ENCODE measurements around the gene OSBPL6.
"Not testable (repeated sequence)": the region's sequence is repeated elsewhere in the genome, so short reads cannot be mapped to it uniquely, and the experiment has no call there.

Gene OSBPL6

DNA sequence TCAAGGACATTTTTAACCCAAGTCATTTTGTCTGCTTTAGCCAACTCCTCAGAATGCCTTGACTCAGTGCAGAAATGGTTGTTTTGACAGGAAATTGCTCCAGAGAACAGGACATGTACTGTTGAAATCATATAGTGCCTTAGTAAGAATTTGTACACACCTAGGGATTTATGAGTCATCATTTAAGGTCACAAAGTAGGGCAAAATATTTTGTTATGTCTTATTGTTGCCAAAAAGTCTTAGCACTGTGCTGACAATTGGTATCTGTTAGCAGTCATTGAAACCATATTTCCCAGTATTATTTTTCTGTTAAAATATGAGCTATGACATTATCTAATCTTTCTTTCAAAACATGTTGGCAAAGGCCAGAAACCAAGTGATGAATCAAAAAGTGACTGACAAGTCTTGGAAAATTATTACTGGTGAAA lies 104.5 kb downstream of the OSBPL6 start:
- no peaks in the 10 kb centered on the region for H3K9me3 ChIP-seq (ENCODE audit: control insufficient read depth, low read length)
- no peaks in the 10 kb centered on the region for H3K36me3 ChIP-seq (ENCODE audit: control insufficient read depth, insufficient read depth, low read length)
- no peak overlapping the region for H3K9ac ChIP-seq (ENCODE audit: low read length)
- H3K4me3 ChIP-seq (ENCODE audit: low read length) = no peak overlapping the region
- H3K4me1 ChIP-seq (ENCODE audit: control insufficient read depth, insufficient read depth, low read length) = no peaks in the 10 kb centered on the region
- H3K27me3 ChIP-seq (ENCODE audit: control insufficient read depth, insufficient read depth, low read length) = no peaks in the 10 kb centered on the region

DNA sequence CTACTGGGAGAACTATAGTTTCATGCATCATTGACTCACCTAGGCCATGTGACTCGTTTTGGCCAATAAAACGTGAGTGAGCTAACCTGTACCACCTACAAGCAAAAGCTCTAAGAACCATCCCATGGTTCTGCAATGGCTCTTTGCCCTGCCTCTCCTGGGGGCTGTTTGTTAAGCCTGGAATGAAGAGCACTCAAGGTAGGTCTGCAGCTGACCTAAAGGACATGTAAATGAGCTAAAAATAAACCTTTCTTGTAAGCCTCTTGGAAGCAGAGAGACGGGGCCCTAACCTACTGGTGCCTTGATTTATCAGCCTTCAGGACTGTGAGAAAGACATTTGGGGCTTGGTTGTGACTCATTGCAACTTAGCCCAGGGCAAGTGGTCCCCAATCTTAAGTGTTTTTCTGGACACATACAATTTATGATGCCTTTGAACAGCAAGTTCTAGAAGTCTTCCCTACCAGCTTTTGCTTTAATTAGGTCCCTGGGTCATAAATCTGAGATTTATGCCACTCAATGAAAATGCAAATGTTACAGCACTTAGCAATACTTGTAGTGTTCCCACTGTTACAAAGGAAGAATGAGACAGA lies 107.4 kb downstream of the OSBPL6 start:
- Histone ChIP-seq H3K4me3 (ENCODE audit: low read length) (no peak overlapping the region), H3K9ac (ENCODE audit: low read length) (no peak overlapping the region), H3K27me3 (ENCODE audit: control insufficient read depth, insufficient read depth, low read length) (no peaks in the 10 kb centered on the region), H3K4me1 (ENCODE audit: control insufficient read depth, insufficient read depth, low read length) (no peaks in the 10 kb centered on the region), H3K9me3 (ENCODE audit: control insufficient read depth, low read length) (no peaks in the 10 kb centered on the region), H3K36me3 (ENCODE audit: control insufficient read depth, insufficient read depth, low read length) (no peaks in the 10 kb centered on the region)

DNA sequence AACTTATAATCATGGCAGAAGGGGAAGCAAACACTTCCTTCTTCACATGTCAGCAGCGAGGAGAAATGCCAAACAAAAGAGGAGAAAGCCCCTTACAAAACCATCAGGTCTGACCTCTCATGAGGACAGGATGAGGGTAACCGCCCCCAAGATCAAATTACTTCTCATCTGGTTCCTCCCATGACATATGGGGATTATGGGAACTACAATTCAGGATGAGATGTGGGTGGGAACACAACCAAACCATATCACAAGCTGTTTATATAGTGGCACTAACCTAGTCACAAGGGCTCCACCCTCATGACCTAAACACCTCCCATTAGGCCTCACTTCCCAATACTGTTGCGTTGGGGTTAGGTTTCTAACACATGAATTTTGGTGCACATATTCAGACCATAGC lies 110.0 kb downstream of the OSBPL6 start:
- no peak overlapping the region for H3K9ac ChIP-seq (ENCODE audit: low read length)
- H3K4me3 ChIP-seq (ENCODE audit: low read length) = no peak overlapping the region
- no peaks in the 10 kb centered on the region for H3K9me3 ChIP-seq (ENCODE audit: control insufficient read depth, low read length)
- H3K4me1 ChIP-seq (ENCODE audit: control insufficient read depth, insufficient read depth, low read length) = no peaks in the 10 kb centered on the region
- no peaks in the 10 kb centered on the region for H3K36me3 ChIP-seq (ENCODE audit: control insufficient read depth, insufficient read depth, low read length)
- H3K27me3 ChIP-seq (ENCODE audit: control insufficient read depth, insufficient read depth, low read length) = no peaks in the 10 kb centered on the region

DNA sequence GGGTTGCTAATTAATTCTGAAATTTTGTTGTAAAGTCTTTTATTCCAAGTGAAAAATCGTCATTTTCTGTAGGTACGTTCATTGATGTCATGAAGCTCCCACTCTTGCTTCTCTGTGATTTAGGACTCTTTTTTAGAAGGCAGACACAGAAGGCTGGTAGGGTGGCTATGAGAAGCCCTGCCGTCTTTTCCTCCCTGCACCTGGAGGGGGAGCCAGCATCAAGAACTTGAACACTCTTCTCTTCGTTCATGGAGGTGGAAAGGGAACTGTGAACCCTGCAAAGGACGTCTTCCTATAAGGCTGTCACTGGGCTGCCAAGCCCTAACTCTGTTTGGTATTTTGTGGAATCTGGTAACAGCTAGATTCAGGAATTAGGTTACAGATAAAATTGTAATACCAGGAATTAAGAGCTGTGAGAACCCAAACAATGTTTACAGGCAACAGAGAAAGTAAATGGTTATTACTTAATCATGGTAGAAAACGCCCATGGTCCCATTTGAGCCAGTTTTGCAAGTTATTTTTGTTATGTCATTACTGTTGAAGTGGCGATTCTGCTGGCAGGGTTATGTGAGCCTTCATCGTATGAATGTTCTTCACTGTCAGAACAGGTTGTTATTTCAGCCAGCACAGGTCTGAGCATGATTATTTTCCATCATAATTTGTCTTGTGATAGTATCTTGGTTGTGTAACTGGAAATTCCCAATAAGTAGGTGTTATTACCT lies 112.2 kb downstream of the OSBPL6 start:
- Histone ChIP-seq H3K9me3 (ENCODE audit: control insufficient read depth, low read length) (no peaks in the 10 kb centered on the region), H3K4me1 (ENCODE audit: control insufficient read depth, insufficient read depth, low read length) (no peaks in the 10 kb centered on the region), H3K27me3 (ENCODE audit: control insufficient read depth, insufficient read depth, low read length) (no peaks in the 10 kb centered on the region), H3K36me3 (ENCODE audit: control insufficient read depth, insufficient read depth, low read length) (no peaks in the 10 kb centered on the region), H3K4me3 (ENCODE audit: low read length) (no peak overlapping the region), H3K9ac (ENCODE audit: low read length) (no peak overlapping the region)

DNA sequence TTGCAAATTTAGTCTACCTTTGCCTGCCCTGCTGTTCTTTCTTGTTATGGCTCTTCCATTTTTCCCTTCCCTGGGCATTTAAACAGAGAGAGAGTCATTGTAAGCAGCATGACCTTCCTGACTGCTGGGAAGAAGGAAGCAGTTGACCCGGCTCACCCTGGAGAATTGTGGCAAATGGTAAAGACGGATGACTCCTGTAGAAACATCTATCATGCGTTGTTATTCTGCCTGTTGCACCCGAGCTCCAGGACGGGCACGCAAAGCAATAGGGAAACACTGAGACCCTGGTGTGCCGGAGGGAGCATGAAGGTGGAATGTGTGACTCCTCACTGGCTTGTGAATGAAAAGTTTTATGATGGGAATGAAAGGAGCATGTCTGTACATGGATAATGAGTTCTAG lies 113.3 kb downstream of the OSBPL6 start:
- Histone ChIP-seq H3K27me3 (ENCODE audit: control insufficient read depth, insufficient read depth, low read length) (no peaks in the 10 kb centered on the region), H3K9ac (ENCODE audit: low read length) (no peak overlapping the region), H3K4me1 (ENCODE audit: control insufficient read depth, insufficient read depth, low read length) (no peaks in the 10 kb centered on the region), H3K9me3 (ENCODE audit: control insufficient read depth, low read length) (no peaks in the 10 kb centered on the region), H3K4me3 (ENCODE audit: low read length) (no peak overlapping the region), H3K36me3 (ENCODE audit: control insufficient read depth, insufficient read depth, low read length) (no peaks in the 10 kb centered on the region)

DNA sequence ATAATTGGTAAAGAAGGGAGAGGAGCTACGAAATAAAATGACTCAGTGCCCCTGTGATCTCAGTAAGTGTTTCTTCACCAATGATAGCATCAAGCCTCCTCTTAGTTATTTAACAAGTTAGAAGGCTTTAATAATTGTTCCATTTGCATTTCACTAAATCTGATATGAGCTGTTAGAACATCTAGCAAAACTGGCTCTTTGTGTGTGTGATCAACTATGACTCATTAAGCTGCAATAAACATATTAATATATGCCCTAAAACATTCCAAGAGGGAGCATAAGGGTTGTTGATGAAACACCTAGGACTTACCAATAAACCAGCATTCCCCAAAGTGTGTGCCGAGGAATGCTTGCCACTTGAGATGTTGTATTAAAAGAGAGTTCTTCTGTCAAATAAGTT lies 115.2 kb downstream of the OSBPL6 start:
- no peaks in the 10 kb centered on the region for H3K36me3 ChIP-seq (ENCODE audit: control insufficient read depth, insufficient read depth, low read length)
- no peaks in the 10 kb centered on the region for H3K27me3 ChIP-seq (ENCODE audit: control insufficient read depth, insufficient read depth, low read length)
- no peaks in the 10 kb centered on the region for H3K9me3 ChIP-seq (ENCODE audit: control insufficient read depth, low read length)
- H3K4me1 ChIP-seq (ENCODE audit: control insufficient read depth, insufficient read depth, low read length) = no peaks in the 10 kb centered on the region
- H3K4me3 ChIP-seq (ENCODE audit: low read length) = no peak overlapping the region
- H3K9ac ChIP-seq (ENCODE audit: low read length) = no peak overlapping the region

DNA sequence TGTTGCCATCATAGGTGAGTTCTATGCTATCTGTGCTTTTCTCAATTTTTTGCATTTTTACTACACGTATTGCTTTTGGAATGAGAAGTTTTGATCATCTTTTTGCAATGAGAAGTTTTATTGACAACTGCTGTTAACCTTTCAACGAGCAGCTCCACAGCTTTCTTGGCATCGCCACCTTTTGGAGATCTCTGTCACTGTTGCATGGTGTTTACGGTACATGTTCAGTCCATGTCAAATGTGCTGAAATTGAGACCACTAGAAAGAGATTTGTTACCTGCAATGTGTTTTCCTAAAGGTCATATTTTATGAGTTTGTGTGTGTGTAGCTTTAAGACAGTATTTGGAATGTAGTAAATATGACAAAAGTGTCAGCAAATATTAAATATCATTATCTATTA lies 120.8 kb downstream of the OSBPL6 start:
- no peaks in the 10 kb centered on the region for H3K27me3 ChIP-seq (ENCODE audit: control insufficient read depth, insufficient read depth, low read length)
- no peaks in the 10 kb centered on the region for H3K36me3 ChIP-seq (ENCODE audit: control insufficient read depth, insufficient read depth, low read length)
- H3K9ac ChIP-seq (ENCODE audit: low read length) = no peak overlapping the region
- no peak overlapping the region for H3K4me3 ChIP-seq (ENCODE audit: low read length)
- no peaks in the 10 kb centered on the region for H3K4me1 ChIP-seq (ENCODE audit: control insufficient read depth, insufficient read depth, low read length)
- H3K9me3 ChIP-seq (ENCODE audit: control insufficient read depth, low read length) = no peaks in the 10 kb centered on the region

DNA sequence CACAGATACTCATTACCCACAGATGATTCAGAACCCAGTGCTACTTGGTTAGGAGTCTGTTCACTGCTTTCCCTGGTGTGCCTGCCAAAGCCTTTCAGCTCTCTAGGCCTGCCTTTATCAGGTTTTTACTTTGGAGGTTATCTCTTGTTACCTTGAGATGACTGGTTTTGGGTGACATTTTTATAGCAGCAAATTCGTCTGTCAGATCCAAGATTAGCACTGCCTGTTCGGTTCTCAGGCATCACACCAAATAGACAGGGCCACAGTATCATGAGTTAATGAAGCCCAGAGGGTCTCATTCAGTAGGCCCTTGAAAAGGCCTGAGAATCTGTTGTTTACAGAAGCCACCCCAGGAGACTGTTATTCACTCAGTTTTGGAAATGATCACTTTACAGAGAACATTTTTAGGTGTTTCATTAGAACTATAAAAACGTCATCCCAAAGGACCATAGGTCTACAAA lies 121.2 kb downstream of the OSBPL6 start:
- Histone ChIP-seq H3K9ac (ENCODE audit: low read length) (no peak overlapping the region), H3K9me3 (ENCODE audit: control insufficient read depth, low read length) (no peaks in the 10 kb centered on the region), H3K27me3 (ENCODE audit: control insufficient read depth, insufficient read depth, low read length) (no peaks in the 10 kb centered on the region), H3K4me1 (ENCODE audit: control insufficient read depth, insufficient read depth, low read length) (no peaks in the 10 kb centered on the region), H3K4me3 (ENCODE audit: low read length) (no peak overlapping the region), H3K36me3 (ENCODE audit: control insufficient read depth, insufficient read depth, low read length) (no peaks in the 10 kb centered on the region)

DNA sequence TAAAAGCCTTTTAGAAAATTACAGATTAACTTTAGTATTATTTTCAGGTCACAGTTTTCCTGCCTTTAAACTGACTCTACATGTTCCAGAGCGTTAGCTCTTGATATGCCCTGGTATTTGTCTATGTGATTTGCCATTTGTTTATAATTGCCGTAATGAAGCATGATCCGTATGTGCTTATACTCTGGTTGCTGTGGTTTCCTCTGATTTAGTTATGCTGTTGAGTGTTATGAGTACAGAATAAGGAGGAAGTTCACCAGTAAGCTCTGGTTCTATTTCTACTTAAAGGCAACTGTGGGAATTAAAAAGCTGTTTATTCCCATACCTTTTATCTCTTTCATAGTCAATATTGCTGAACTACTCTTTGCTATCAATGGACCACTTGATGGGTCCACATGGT lies 123.5 kb downstream of the OSBPL6 start:
- no peak overlapping the region for H3K4me3 ChIP-seq (ENCODE audit: low read length)
- no peaks in the 10 kb centered on the region for H3K4me1 ChIP-seq (ENCODE audit: control insufficient read depth, insufficient read depth, low read length)

DNA sequence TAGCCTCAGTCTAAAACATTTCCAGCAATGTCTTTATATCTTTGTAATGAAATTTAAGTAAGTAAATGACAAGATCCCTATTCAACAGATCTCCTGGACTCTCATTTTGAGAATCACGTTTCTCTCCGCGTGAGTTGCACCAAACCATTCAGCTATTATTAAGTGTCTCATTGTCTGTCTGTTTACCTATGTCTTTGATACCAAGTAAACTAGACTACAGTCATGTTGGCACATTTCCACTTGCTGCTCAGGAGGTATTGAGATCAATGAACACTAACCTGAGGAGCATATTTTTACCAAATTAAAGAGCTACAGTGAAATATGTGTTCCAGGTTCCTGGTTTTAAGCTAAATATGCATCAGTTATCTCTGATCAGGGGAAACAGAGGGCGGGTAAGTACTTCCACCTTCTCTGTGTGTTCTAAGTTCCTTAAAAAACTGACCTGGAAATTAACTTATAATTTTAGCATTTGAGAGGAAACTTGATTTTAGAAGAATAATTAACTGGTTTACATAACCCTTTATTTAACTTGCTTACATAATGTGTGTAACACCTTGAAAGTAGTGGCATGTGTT lies 125.8 kb downstream of the OSBPL6 start:
- H3K27me3 ChIP-seq (ENCODE audit: control insufficient read depth, insufficient read depth, low read length) = no peaks in the 10 kb centered on the region
- H3K4me1 ChIP-seq (ENCODE audit: control insufficient read depth, insufficient read depth, low read length) = no peaks in the 10 kb centered on the region
- no peaks in the 10 kb centered on the region for H3K36me3 ChIP-seq (ENCODE audit: control insufficient read depth, insufficient read depth, low read length)
- H3K4me3 ChIP-seq (ENCODE audit: low read length) = no peak overlapping the region
- H3K9ac ChIP-seq (ENCODE audit: low read length) = no peak overlapping the region
- H3K9me3 ChIP-seq (ENCODE audit: control insufficient read depth, low read length) = no peaks in the 10 kb centered on the region

More for the DNA sequence above, 123.5 kb downstream of the OSBPL6 start:
- no peaks in the 10 kb centered on the region for H3K36me3 ChIP-seq (ENCODE audit: control insufficient read depth, insufficient read depth, low read length)
- no peaks in the 10 kb centered on the region for H3K9me3 ChIP-seq (ENCODE audit: control insufficient read depth, low read length)
- H3K27me3 ChIP-seq (ENCODE audit: control insufficient read depth, insufficient read depth, low read length) = no peaks in the 10 kb centered on the region
- H3K9ac ChIP-seq (ENCODE audit: low read length) = no peak overlapping the region

DNA sequence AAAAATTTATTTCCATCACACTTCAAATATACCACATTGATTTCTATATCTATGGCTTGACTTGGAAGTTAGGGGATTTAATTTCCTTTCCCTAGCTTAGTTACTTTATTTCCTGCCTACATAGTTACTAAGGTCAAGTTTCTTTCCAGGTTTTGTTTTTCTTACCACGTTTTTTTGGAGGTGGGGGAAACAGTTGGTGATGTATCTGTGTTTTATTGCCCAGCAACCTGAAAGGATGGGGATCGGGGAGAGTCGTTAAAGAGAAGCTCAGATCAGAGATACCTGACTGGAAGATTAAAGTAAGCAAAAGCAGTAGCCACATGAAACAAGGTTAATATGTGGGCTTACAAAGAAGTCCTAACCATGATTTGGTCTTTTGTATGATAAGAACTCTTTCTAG lies 127.8 kb downstream of the OSBPL6 start:
- Histone ChIP-seq H3K4me3 (ENCODE audit: low read length) (no peak overlapping the region), H3K9ac (ENCODE audit: low read length) (no peak overlapping the region), H3K9me3 (ENCODE audit: control insufficient read depth, low read length) (no peaks in the 10 kb centered on the region)

DNA sequence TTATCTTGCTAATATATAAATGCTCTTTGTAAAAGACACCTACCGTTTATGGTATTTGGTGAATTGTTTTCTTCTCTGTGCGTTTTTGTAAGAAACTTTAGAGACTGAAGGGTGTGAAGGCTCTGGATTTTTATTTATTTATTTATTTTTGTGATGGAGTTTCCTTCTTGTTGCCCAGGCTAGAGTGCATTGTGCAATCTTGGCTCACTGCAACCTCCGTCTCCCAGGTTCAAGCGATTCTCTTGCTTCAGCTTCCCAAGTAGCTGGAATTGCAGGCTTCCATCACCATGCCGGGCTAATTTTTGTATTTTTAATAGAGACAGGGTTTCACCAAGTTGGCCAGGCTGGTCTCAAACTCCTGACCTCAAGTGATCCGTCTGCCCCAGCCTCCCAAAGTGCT lies 129.0 kb downstream of the OSBPL6 start:
- not testable (repeated sequence) for H3K4me3 ChIP-seq (ENCODE audit: low read length); H3K36me3 ChIP-seq (ENCODE audit: control insufficient read depth, insufficient read depth, low read length); H3K9ac ChIP-seq (ENCODE audit: low read length); H3K4me1 ChIP-seq (ENCODE audit: control insufficient read depth, insufficient read depth, low read length); H3K27me3 ChIP-seq (ENCODE audit: control insufficient read depth, insufficient read depth, low read length); H3K9me3 ChIP-seq (ENCODE audit: control insufficient read depth, low read length)

More for the DNA sequence above, 127.8 kb downstream of the OSBPL6 start:
- Histone ChIP-seq H3K36me3 (ENCODE audit: control insufficient read depth, insufficient read depth, low read length) (no peaks in the 10 kb centered on the region), H3K4me1 (ENCODE audit: control insufficient read depth, insufficient read depth, low read length) (no peaks in the 10 kb centered on the region), H3K27me3 (ENCODE audit: control insufficient read depth, insufficient read depth, low read length) (no peaks in the 10 kb centered on the region)
